Tibial nerve (tissue), 4 donors: ENCODE results near the gene SFTPB.

Experiments
- CTCF ChIP-seq, 5 experiments: fragments of 200-600 bp in 3 of 5; fragments of 450-650 bp in 2 of 5; sonication (generic) in 3 of 5; IDR thresholded peaks; one replicate each; pipeline ENCODE4 v1.5.1; 2016 to 2019; ENCODE audit warnings: antibody characterized with exemption in 5 of 5, mild to moderate bottlenecking in 3 of 5, moderate library complexity in 2 of 5
- EP300 ChIP-seq, 2 donors: sonication (generic); formaldehyde crosslinking; IDR thresholded peaks; one replicate each; pipeline ENCODE4 v1.6.1; 2017; ENCODE audit warnings: antibody characterized with exemption in 2 of 2, mild to moderate bottlenecking in 1 of 2
- POLR2A ChIP-seq, 2 donors: fragments of 450-650 bp; IDR thresholded peaks; one replicate each; pipeline ENCODE4 v1.6.1; 2017; ENCODE audit warnings: antibody characterized with exemption in 2 of 2, mild to moderate bottlenecking in 2 of 2, moderate library complexity in 2 of 2

DNA sequence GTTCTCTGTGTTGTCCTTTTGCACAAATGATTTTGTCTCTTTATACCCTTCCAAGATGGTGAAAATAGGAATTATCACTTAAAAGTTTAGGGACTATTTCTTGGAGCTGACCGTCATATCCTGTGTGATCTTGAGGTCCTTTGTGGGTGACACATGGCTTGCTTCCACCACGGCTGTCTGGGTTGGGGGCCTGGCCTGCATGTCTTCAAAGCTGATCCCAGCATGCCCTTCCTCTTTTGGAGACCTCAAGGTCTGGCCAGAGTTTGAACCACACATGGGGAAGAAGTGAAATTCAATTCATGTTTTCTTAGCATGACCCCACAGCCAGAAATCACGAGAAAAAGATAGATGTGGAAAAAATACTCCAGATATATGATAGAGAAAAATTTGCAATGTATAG is 14.0 kb downstream of the SFTPB start:
- TF ChIP-seq CTCF (IDR thresholded peaks at IDR 0.05) = no peak
- TF ChIP-seq POLR2A (IDR thresholded peaks at IDR 0.05) = no peak
- no peak for TF ChIP-seq EP300 (IDR thresholded peaks at IDR 0.05)
